LHCN-M2 (cell line): ENCODE measurements around the gene ACSL6. TPM values are rescaled to one million over a fixed set of nuclear protein-coding genes. Genes with fewer than 3 reads are reported as not detected.

ENCODE experiments used
- DNase-seq: peaks from one replicate; pipeline ENCODE4 v3.0.0-alpha.2; 2012; ENCODE audit warnings: low read depth
- polyA plus RNA-seq: library from polyadenylated mRNA; unstranded; fragments of >200 nt; gene quantifications from one replicate; pipeline ENCODE4 v1.2.1, GENCODE V29; 2012; ENCODE audit warnings: missing spikeins
- total RNA-seq: library from RNA; depleted of rRNA; stranded (reverse); fragments of >200 nt; gene quantifications from 2 replicates; pipeline ENCODE4 v1.2.3, GENCODE V29; 2014; rRNA removed

ACSL6 gene, protein sequence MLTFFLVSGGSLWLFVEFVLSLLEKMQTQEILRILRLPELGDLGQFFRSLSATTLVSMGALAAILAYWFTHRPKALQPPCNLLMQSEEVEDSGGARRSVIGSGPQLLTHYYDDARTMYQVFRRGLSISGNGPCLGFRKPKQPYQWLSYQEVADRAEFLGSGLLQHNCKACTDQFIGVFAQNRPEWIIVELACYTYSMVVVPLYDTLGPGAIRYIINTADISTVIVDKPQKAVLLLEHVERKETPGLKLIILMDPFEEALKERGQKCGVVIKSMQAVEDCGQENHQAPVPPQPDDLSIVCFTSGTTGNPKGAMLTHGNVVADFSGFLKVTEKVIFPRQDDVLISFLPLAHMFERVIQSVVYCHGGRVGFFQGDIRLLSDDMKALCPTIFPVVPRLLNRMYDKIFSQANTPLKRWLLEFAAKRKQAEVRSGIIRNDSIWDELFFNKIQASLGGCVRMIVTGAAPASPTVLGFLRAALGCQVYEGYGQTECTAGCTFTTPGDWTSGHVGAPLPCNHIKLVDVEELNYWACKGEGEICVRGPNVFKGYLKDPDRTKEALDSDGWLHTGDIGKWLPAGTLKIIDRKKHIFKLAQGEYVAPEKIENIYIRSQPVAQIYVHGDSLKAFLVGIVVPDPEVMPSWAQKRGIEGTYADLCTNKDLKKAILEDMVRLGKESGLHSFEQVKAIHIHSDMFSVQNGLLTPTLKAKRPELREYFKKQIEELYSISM
- total RNA-seq, result not detected in 2 replicates
- not detected for polyA plus RNA-seq

DNA sequence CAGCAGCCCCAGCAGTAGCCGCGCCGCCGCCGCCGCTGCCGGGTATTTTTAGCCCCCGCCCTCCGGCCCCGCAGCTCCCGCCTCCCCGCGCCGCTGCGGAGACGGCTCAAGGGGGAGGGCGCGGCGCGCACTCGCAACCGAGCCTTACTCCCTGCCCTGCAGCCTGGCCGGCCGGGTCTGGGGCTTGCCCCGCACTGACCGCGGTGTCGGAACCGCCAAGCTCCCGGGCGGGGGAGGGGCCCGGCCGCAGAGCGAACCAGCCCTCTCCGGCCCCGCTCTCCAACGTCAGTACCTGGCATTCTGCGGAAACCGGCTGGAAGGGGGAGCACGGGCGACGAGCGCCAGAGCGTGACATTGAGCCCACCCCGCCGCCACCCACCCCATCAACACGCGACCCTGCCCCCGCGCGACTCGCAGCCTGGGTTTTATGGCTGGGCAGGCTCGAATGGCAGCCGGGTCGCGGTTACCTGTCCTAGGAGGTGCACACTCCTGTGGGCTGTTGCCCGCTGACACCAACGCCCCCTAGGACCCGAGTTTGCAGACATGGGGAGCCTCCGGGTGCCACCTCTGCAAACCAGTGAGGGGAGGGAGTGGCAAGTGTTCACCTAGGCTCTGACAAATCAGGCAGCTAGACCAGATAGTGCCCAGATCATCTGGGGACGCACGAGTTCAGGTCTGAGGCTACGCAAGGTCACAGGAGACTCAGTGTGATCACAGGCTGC lies at the start of gene ACSL6:
TSS of gene ACSL6 (minus strand) at position 37 of the 722 bp plus-strand sequence. CDS start 105 bp downstream, outside the sequence.
- DNase-seq, result no peak

DNA sequence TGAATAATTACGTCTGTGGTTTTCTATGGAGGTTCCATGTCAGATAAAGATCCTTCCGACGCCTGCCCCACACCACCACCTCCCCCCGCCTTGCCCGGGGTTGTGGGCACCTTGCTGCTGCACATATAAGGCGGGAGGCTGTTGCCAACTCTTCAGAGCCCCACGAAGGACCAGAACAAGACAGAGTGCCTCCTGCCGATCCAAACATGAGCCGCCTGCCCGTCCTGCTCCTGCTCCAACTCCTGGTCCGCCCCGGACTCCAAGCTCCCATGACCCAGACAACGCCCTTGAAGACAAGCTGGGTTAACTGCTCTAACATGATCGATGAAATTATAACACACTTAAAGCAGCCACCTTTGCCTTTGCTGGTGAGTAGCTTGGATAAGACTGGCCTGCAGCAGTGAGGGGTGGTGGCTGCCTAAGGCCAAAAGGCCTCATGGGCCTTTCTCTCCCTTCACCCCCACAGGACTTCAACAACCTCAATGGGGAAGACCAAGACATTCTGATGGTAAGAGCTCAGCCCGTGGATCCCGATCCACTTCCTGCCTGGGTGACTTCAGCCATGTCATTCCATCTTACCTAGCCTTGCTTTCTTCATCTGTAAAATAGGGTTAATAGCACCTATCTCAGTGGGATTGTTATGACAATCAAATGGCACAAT lies 49.2 kb upstream of the ACSL6 start, which contains the start of gene IL3:
TSS of gene IL3 (plus strand) at position 155 of the 661 bp plus-strand sequence. CDS start at position 207, 52 bp downstream.
- DNase-seq, result no peak

DNA sequence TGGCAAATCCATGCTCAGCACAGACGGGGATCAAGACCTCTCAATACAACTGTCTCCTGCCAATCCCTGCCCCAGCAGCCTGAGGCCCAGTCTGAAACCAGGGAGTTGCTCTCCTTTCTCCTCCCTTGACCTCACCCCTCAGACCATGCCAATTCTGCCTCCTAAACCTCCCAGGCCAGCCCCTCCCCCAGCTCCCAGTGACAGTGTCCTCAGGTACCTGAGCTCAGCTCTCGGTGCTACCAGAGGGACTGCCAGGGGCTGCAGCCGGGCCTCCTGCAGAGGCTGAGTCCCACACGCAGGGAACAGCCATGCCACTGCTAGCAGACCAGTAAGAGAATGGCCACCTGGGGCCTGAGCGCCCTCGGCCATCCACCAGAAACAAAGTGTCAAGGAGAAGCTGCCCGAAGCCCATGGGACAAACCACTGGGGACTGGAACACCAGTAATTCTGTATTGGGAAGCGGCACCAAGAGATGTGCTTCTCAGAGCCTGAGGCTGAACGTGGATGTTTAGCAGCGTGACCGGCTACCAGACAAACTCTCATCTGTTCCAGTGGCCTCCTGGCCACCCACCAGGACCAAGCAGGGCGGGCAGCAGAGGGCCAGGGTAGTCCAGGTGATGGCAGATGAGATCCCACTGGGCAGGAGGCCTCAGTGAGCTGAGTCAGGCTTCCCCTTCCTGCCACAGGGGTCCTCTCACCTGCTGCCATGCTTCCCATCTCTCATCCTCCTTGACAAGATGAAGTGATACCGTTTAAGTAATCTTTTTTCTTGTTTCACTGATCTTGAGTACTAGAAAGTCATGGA lies 48.4 kb upstream of the ACSL6 start:
- no peak for DNase-seq

DNA sequence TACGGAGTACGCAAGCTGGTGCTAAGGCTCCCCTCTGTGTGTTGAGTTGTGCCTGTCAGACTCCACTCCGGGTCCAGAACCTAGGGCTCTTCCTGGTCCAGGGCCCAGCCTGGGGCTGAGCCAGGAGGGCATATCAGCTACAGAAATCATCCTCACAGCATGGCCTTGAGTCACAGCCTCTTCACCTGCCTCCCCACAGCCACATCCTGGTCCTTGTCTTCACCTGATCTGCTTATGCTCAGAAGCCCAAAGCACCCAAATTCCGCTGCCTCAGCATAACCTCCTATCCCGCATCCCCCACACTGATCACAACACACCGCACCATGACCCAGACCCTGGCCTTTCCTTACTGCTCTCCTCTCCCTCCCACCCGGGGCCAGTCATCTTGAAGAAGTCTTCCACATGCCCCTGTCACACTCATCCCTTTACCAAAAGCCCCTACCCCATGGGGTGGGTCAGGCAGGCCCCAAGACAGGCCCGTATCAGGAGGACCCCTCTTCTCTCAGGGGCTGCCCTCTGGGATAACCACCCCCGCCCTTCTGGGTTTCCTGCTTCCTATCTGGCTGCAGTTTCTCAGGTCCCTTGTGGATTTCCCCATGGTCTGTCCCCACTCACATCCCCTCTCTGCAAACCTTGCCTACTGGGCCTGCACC lies 47.7 kb upstream of the ACSL6 start:
- DNase-seq, result no peak

DNA sequence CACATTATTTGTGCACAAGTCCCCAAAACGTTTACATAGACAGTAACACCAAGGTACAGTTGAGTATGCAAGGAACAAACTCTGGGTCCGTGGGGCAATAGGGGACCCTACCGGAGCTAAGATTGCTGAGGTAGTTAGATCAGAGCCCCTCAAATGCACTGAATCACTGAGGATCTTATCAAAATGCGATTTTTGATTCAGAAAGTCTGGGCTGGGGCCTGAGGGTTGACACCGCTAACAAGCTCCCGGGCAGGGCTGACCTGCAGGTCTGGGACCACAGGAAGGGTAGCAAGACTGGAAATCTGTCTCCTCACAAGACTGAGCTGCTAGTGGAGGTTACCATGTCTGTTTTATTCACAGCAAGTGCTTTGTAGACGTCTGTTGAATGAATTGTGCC lies 47.2 kb upstream of the ACSL6 start:
- no peak for DNase-seq

DNA sequence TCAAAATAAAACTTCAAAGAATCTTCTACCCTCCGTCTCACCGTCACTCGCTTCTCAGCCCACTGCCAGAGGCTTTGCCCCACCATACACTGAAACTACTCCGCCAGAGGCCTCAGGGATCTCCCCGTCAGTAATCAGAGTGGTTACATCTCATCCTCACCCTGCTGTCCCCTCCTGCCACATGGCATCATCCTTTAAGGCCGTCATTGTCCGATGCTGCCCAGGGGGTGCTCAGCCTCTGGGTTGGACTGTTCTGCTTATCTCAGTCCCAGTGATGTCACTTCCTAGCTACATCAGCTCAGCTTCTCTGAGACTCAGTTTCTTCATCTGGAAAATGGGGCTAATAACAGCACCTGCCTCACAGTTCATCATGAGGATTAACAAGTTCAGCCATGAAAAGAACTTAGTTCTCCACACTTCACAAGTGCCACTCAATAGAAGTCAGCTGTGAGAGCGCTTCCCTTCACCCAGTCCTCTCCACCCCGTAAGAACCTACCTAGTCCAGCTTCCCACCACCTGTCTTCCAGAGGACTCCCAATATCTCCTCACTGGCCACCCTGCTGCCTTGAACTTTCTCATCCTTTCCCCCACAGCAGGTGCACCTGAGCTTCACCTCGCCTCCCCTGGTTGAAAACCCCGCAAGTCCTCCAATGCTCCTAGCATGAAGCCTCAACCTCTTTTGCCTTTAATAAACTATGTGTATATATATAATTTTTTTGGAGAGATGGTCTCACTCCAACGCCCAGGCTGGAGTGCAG lies 46.2 kb upstream of the ACSL6 start:
- DNase-seq, result no peak

DNA sequence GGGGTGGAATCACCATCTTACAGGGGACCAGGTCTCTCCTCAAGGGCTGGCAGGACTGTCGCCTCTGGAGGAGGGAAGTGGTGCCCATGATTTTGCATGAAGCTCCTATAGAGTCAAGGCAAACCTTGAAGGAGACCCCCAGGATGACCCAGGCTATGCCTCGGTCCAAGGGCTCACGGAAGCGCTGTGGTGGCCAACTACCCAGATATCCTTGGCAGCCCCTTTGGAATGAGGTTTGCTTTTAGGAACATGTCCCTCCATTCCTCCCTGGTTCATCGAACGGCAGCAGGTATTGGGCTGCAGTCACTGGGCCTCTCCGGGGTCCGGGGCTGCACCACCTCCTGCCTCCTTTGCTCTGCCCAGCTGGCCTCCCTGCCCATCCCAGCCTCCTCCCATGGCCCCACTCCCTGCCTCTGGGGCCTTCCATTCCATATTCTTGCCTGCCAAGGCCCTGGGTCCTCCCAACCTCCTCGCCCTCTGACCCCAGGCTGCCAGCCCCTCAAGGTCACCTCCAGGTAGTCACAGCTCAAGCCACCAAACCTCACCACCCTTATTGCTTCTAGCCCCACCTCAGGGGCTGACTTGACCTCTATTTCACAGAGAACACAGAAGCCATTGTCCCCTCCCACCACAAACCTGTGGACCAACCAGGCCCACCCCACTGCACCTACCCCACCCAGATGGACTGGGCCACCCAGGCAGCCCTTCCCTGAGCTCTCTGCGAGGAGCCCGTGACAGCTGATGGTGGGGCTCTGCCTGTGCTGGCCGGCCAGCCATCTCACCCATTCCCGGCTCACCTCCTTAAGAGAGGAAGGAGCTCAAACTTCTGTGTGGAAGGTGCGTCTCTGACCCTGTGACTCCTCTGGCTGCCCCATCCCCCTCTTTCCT lies 45.4 kb upstream of the ACSL6 start:
- no peak for DNase-seq

DNA sequence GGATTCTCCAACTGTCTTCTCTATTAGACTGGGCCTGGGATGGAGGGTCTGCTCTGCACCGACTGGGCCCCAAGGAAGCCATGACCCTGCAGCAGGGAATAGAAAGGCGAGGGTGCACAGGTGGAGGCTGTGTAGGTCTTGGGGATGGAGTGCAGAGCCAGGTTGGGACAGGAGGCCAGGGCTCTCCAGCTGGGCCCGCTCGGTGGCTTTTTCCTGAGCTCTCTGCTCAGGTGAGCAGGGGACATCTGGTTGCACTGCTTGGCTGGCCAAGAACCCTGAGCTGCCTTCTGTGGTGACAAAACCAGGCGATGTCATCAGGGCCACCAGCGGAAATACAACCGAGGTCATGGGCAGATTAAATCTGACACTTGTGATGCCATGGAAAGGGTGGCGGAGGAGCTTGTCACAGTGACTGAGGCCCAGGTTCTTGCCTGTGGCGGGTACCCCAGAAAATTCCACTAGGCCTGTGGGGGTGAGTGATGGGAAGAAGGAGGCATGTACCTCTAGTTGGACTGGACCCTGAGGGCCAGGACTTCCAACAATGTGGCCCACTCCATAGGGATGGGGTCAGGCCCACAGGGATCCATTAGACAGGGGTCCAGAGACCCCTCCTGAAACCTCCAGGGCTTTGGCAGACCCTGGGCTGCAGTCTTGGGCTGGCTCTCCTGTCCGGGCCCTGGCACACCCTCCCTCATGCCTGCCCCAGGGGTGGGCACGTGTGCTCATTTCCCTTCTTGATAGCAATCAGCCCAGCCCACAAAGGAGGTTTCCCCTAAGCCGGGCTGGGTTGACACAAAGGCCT lies 44.6 kb upstream of the ACSL6 start:
- no peak for DNase-seq

DNA sequence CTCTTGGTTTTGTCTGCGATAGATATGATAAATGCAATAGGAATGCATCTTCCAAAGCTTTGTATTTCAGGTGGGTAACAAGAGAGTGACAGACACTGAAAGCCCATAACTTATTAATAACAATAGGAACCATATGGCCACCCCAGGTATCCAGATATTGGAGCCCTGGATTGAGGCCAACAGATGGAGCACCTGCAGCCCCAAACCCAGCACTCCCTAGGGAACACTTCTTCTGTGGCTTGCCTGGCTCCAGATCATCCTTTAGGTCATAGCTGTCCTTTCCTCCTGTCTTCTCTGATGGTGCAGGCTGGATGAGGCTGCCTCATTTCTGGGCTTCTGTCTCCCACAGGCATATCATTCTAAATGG lies 44.0 kb upstream of the ACSL6 start:
- DNase-seq, result no peak

DNA sequence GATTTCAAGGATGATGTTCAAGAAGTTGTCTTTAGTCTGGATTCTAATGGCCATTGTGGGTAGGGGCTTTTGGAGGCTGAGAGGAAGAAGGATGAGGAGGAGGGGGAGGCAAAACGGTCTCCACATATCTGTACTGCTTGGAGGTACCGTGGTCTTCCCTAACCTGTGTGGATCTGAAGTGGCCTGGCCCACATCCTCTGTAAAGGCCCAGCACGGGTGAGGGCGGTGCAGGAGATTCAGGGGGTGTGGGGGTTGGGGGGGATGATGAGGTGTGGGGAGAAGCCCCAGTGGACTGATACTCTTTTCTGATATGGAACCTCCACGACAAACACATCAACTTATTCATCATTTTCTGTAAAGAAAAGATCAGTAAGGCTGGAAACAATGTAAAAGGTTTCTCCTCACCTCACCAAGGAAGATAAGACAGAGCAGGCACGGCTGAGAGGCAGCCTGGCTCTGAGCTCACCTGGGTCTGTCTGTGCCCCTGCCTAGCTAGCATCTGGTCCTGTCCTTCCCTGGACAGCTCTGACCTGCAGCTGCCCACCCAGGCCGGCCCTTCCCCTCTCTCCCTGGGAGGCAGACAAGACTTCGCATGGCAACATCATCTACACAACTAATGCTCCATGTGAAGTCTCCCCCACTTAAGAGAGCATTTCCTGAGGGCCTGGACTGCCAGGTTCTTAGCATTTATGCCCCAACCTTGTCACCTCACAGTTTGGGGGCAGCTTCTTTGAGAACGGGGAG lies 43.4 kb upstream of the ACSL6 start:
- DNase-seq, result no peak

DNA sequence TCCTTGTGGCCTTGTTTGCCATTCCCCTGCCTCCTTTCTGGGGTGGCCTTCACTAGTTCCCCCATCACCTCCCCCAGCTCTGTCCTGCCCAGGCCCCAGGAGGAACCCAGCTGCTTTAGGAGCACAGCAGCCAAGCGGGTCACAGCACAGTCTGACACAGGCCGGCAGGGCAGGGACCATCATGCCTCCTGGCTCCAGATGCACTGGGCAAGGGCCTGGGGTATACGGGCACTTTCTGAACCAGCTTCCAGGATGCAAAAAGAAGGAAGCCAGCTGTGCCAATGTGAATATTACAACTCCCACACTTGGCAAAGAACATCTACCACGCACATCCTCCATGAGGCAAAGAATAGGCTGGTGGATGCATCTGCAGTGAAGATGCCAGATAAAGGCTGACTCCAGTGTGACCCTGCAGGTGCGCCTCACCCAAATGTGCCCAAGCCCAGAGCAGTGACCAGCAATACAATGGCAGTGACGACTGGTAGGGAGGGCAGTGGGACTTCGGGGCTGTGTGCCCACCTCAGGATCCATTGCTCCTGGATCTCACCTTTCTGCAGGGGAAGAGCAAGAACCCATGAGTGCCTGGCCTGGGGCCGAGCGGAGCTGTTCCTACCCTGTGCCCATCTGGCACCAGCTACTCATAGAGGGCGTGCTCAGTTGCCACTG lies 42.7 kb upstream of the ACSL6 start:
- DNase-seq, result no peak

DNA sequence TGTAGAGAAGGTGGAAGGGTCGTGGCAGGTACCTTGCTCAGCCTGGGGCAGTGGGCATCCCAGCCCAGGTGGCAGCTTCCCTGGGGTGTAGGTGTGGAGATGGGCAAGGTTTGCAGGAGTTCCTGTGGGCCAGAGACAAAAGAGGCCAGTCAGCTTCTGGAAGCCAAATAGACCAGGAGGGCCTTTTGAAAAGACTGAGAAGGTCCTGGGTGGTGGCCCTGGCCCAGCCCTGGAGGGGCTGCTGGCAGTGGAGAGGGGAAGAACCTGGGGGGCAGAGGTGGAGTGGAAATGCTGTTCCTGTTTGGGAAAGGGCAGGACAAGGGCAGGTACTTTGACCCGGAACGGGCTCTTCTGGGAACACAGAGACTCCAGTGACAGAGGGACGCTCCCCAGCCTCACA lies 42.0 kb upstream of the ACSL6 start:
- DNase-seq, result no peak

DNA sequence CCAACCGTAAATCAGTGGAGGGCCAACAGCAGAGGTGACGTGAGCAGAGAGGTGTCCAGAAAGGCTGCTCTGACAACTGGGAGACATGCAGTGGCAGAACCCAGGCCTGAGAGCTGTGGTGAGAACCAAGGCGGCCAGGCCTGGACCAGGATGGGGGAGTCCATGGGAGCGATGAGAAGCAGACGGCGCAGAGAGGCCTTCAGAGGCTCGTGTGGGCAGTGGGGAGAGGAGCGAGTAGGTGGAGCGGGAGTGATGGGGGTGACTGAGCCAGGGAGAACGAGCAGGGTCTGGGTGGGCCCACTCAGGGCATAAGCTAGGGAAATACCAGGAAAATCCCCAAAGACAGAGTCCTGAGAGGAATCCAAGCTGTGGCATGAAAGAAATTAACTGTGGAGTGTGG lies 41.1 kb upstream of the ACSL6 start:
- no peak for DNase-seq

DNA sequence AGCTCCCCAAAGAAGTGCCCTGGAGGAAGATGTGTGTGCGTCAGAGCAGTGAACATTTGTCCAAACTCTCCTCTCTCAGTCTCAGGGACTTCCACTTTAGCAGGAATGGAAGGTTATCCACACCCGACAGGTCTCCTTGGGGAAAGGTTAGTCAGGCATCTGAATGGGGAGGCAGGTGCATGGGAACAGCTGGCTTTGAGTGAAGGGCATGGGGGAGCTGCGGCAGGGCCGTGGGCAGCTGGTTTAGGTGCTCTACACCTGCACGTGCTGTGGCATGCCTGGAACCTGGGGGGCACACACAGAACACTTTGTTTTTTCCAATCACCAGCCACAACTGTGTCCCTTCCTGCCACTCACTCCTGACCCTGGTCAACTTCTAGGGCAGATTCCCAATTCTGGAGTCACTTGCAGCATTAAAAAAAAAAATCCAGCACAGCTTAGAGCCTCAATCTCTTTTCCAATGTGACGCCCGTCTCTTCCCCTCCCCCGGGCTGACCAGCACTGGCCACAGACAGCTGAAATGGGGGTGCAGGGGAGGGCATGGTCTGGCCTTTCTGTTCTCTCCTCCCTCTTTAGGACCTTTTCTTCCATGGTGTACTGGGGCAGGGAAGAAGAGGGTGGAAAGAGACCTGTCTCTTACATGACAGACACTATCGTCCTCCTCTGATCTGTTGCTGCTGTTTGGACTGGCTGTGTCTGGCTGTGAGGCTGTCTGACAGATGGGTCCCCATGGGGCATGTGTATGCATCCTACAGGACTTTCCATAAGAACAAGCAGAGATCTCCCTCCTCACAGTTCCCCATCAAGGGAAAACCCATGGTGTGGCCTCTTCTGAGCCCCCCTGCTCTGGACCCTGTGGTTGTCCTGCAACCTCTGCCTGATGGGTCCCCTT lies 39.4 kb upstream of the ACSL6 start:
- no peak for DNase-seq

DNA sequence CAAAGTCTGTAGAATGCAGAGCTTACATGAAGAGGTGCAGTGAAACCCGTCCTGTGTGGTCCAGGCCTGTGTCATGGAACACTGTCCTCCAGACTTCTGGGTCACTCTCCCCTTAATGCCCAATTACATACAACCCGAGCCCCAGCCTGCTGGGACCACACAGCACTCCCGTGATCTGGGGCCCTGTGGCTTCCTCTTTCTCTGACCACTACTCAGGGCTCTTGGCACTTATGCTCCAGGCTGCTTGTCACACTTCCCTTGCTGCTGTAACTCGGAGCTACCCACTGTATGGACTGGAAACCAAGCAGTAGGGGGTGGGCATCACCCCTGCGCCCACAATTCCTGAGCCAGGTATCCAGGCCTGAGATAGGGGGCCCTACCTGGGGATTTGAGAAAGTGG lies 38.7 kb upstream of the ACSL6 start:
- no peak for DNase-seq
